Endothelial cell of umbilical vein (primary cell): ENCODE measurements around the gene NELL2.

ENCODE experiments used
- EZH2 ChIP-seq: IDR thresholded peaks from 2 replicates; pipeline ENCODE4 v1.6.1; 2012; ENCODE audit warnings: borderline replicate concordance, low read depth, mild to moderate bottlenecking, moderate library complexity, low read length, inconsistent platforms; ENCODE audit not compliant: severe bottlenecking
- POLR2A ChIP-seq: IDR thresholded peaks from 2 replicates; pipeline ENCODE4 v1.6.1; 2012; ENCODE audit warnings: low read depth, mild to moderate bottlenecking, control low read depth, low read length
- POLR2AphosphoS5 ChIP-seq: IDR thresholded peaks from 2 replicates; pipeline ENCODE4 v1.6.1; 2012; ENCODE audit warnings: low read depth, mild to moderate bottlenecking, control low read depth, low read length, moderate library complexity; ENCODE audit not compliant: insufficient read depth
- TF ChIP-seq, protein P1 (sequence below), 2 donors: IDR thresholded peaks; 1 replicate in 1 of 2; 2 replicates in 1 of 2; pipeline ENCODE4 v1.5.1; 2011; ENCODE audit warnings: low read length in 2 of 2, mild to moderate bottlenecking in 2 of 2, moderate library complexity in 2 of 2, control low read depth in 1 of 2, inconsistent platforms in 1 of 2, low read depth in 1 of 2; ENCODE audit not compliant: insufficient read depth in 1 of 2; ENCODE audit errors: extremely low read depth in 1 of 2
- TF ChIP-seq, protein P2 (sequence below): IDR thresholded peaks from 2 replicates; pipeline ENCODE4 v1.6.1; 2011; ENCODE audit not compliant: insufficient read depth, insufficient read length

DNA sequence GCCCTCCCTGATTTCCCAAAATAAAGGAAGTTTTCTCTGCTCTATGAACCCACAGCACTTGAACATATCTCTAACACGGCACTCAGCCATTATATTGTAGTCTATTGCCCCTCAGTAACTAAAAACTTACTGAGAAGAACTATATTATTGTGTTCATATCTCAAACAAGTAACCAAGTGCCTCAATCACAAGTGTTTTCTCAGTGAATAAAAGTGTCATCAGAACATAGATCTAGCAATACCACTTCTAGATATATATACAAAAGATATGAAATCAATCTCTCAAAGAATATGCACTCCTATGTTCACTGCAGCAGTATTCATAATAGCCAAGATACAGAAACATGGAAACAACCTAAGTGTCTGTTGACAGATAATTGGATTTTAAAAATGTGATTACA lies 138.1 kb downstream of the NELL2 start:
- TF ChIP-seq POLR2AphosphoS5 (no peak), POLR2A (no peak), EZH2 (no peak)
- TF ChIP-seq, protein P1, sequence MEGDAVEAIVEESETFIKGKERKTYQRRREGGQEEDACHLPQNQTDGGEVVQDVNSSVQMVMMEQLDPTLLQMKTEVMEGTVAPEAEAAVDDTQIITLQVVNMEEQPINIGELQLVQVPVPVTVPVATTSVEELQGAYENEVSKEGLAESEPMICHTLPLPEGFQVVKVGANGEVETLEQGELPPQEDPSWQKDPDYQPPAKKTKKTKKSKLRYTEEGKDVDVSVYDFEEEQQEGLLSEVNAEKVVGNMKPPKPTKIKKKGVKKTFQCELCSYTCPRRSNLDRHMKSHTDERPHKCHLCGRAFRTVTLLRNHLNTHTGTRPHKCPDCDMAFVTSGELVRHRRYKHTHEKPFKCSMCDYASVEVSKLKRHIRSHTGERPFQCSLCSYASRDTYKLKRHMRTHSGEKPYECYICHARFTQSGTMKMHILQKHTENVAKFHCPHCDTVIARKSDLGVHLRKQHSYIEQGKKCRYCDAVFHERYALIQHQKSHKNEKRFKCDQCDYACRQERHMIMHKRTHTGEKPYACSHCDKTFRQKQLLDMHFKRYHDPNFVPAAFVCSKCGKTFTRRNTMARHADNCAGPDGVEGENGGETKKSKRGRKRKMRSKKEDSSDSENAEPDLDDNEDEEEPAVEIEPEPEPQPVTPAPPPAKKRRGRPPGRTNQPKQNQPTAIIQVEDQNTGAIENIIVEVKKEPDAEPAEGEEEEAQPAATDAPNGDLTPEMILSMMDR (IDR thresholded peaks at IDR 0.05; ENCODE audit: extremely low read depth in 1 of 2, insufficient read depth in 1 of 2, low read depth in 1 of 2, low read length in 2 of 2), result no peak
- TF ChIP-seq, protein P2, sequence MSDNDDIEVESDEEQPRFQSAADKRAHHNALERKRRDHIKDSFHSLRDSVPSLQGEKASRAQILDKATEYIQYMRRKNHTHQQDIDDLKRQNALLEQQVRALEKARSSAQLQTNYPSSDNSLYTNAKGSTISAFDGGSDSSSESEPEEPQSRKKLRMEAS, result no peak
